ENCODE results near the gene CNGB1. TPM values are rescaled to one million over a fixed set of nuclear protein-coding genes. Genes with fewer than 3 reads are reported as not detected.

The CNGB1 gene
- total and polyA plus RNA-seq, 2 donors from 2014 or later, result not detected

DNA sequence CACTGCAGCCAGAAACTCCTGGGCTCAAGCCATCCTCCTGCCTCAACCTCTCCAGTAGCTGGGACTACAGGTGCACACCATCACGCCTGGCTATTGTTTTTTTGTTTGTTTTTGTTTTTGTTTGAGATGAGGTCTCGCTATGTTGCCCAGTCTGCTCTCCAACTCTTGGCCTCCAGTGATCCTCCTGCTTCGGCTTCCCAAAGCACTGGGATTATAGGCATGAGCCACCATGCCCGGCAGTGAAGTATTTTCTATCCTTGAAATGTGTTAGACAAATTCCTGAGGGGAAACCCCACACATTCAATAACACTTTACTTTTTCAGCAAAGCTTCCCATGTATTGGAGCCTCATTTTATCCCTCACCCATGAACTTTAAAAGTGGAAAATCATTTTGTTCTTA lies 87.4 kb downstream of the CNGB1 start:
- intact Hi-C loops (cut with DNase I), result no loop called here
- H3K9ac ChIP-seq (ENCODE audit: low read length in 3 of 3), result no peak overlapping the region
- peaks cover 8% of the 10 kb centered on the region for H3K27me3 ChIP-seq (ENCODE audit: control insufficient read depth, insufficient read depth, low read length)
- no peak overlapping the region for H3K27ac ChIP-seq (ENCODE audit: low read depth in 2 of 2, low read length in 2 of 2)
- H3K36me3 ChIP-seq (ENCODE audit: control insufficient read depth in 2 of 3, insufficient read depth in 3 of 3, low read length in 3 of 3), result no peaks in the 10 kb centered on the region
- DNase-seq (no peak), FAIRE-seq (no peak)
- no peaks in the 10 kb centered on the region for H3K4me1 ChIP-seq (ENCODE audit: control insufficient read depth in 2 of 3, insufficient read depth in 2 of 3, low read depth in 1 of 3, low read length in 3 of 3)
- no peak overlapping the region for H3K4me3 ChIP-seq (ENCODE audit: low read length in 3 of 3)
- no peaks in the 10 kb centered on the region for H3K9me3 ChIP-seq (ENCODE audit: control insufficient read depth in 2 of 3, insufficient read depth in 1 of 3, low read length in 3 of 3)
- TF ChIP-seq CTCF (IDR thresholded peaks at IDR 0.05; ENCODE audit: borderline replicate concordance, extremely low read depth, insufficient read depth), result no peak

- H3K27me3 ChIP-seq (ENCODE audit: control insufficient read depth, insufficient read depth, low read length), result peaks cover 8% of the 10 kb centered on the region
- no peak for DNase-seq
These were observed 88.1 kb downstream of the CNGB1 start for GRCh38 chr16:57882792-57883191.

GRCh38 chr16:57882206-57882605 lies 88.7 kb downstream of the CNGB1 start:
- H3K27ac ChIP-seq (ENCODE audit: low read depth in 2 of 2, low read length in 2 of 2), result no peak overlapping the region
- no peak for TF ChIP-seq CTCF (IDR thresholded peaks at IDR 0.05; ENCODE audit: borderline replicate concordance, extremely low read depth, insufficient read depth)
- intact Hi-C loops (cut with DNase I), result no loop called here
- H3K4me1 ChIP-seq (ENCODE audit: control insufficient read depth in 2 of 3, insufficient read depth in 2 of 3, low read depth in 1 of 3, low read length in 3 of 3), result no peaks in the 10 kb centered on the region
- no peaks in the 10 kb centered on the region for H3K36me3 ChIP-seq (ENCODE audit: control insufficient read depth in 2 of 3, insufficient read depth in 3 of 3, low read length in 3 of 3)
- H3K4me3 ChIP-seq (ENCODE audit: low read length in 3 of 3), result no peak overlapping the region
- no peaks in the 10 kb centered on the region for H3K9me3 ChIP-seq (ENCODE audit: control insufficient read depth in 2 of 3, insufficient read depth in 1 of 3, low read length in 3 of 3)
- FAIRE-seq (no peak), DNase-seq (no peak)
- peaks cover 8% of the 10 kb centered on the region for H3K27me3 ChIP-seq (ENCODE audit: control insufficient read depth, insufficient read depth, low read length)
- H3K9ac ChIP-seq (ENCODE audit: low read length in 3 of 3), result no peak overlapping the region

More at GRCh38 chr16:57882792-57883191, 88.1 kb downstream of the CNGB1 start:
- H3K4me3 ChIP-seq (ENCODE audit: low read length in 3 of 3), result no peak overlapping the region
- no peaks in the 10 kb centered on the region for H3K9me3 ChIP-seq (ENCODE audit: control insufficient read depth in 2 of 3, insufficient read depth in 1 of 3, low read length in 3 of 3)
- intact Hi-C loops (cut with DNase I), result no loop called here
- H3K4me1 ChIP-seq (ENCODE audit: control insufficient read depth in 2 of 3, insufficient read depth in 2 of 3, low read depth in 1 of 3, low read length in 3 of 3), result no peaks in the 10 kb centered on the region
- no peak for FAIRE-seq
- no peaks in the 10 kb centered on the region for H3K36me3 ChIP-seq (ENCODE audit: control insufficient read depth in 2 of 3, insufficient read depth in 3 of 3, low read length in 3 of 3)
- H3K9ac ChIP-seq (ENCODE audit: low read length in 3 of 3), result no peak overlapping the region
- TF ChIP-seq CTCF (IDR thresholded peaks at IDR 0.05; ENCODE audit: borderline replicate concordance, extremely low read depth, insufficient read depth), result no peak
- no peak overlapping the region for H3K27ac ChIP-seq (ENCODE audit: low read depth in 2 of 2, low read length in 2 of 2)

DNA sequence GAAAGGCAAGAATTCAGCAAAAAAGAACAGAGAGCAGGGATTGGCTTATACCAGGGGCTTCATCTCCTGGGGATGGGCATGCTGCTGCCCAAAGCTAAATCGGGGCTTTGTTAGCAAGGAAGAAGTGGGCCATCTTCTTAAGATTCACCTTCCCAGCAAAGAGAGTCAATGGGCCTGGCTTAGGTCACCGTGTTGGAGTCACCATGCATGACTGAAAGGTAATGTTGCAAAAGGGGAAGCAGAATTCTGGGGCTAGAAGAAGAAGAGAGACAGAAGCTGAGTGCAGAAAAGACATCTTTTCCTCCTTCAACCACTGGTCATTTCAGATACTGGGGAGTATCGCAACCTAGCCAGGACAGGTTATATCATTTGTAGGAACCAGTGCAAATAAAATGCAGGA lies 92.3 kb downstream of the CNGB1 start:
- Histone ChIP-seq H3K27me3 (ENCODE audit: control insufficient read depth, insufficient read depth, low read length) (peaks cover 8% of the 10 kb centered on the region), H3K4me1 (ENCODE audit: control insufficient read depth in 2 of 3, insufficient read depth in 2 of 3, low read depth in 1 of 3, low read length in 3 of 3) (no peaks in the 10 kb centered on the region), H3K27ac (ENCODE audit: low read depth in 2 of 2, low read length in 2 of 2) (no peak overlapping the region), H3K9ac (ENCODE audit: low read length in 3 of 3) (no peak overlapping the region), H3K36me3 (ENCODE audit: control insufficient read depth in 2 of 3, insufficient read depth in 3 of 3, low read length in 3 of 3) (no peaks in the 10 kb centered on the region), H3K9me3 (ENCODE audit: control insufficient read depth in 2 of 3, insufficient read depth in 1 of 3, low read length in 3 of 3) (no peaks in the 10 kb centered on the region), H3K4me3 (ENCODE audit: low read length in 3 of 3) (no peak overlapping the region)
- DNase-seq (no peak), FAIRE-seq (no peak)
- intact Hi-C loops (cut with DNase I), result no loop called here
- TF ChIP-seq CTCF (IDR thresholded peaks at IDR 0.05; ENCODE audit: borderline replicate concordance, extremely low read depth, insufficient read depth), result no peak
